K562 (cell line): Measurements from ENCODE around the gene RNF166. TPM values are rescaled to one million over a fixed set of nuclear protein-coding genes. Genes with fewer than 3 reads are reported as not detected.

Source experiments
- ARID4B ChIP-seq: sonication (generic); formaldehyde crosslinking; IDR thresholded peaks from 2 replicates; pipeline ENCODE4 v1.8.0; 2022; ENCODE audit warnings: mild to moderate bottlenecking, missing genetic modification reagents
- CHD1 ChIP-seq: fragments of 200-600 bp; sonication (generic); IDR thresholded peaks from one replicate; pipeline ENCODE4 v1.6.1; 2012; ENCODE audit warnings: mild to moderate bottlenecking, moderate library complexity, low read length, inconsistent platforms
- HNRNPH1 ChIP-seq: fragments of 200-400 bp; formaldehyde crosslinking; optimal IDR thresholded peaks from 2 replicates; pipeline ENCODE3; 2017; ENCODE audit warnings: low read depth, mild to moderate bottlenecking, low read length, moderate library complexity
- ID3 ChIP-seq, 2 experiments: fragments of 250-450 bp in 1 of 2; fragments of 450-650 bp in 1 of 2; sonication (Bioruptor Pico) in 1 of 2; IDR thresholded peaks; 2 replicates each; pipeline versions ENCODE4 v1.6.1 to v1.8.0; 2016 to 2021; ENCODE audit warnings: mild to moderate bottlenecking in 2 of 2, moderate library complexity in 2 of 2, missing compliant biosample characterization in 1 of 2, missing genetic modification characterization in 1 of 2
- KDM5B ChIP-seq: fragments of 200-600 bp; sonication (generic); IDR thresholded peaks from 2 replicates; pipeline ENCODE4 v1.6.1; 2012; ENCODE audit warnings: low read depth, mild to moderate bottlenecking, moderate library complexity, low read length, control low read depth, inconsistent platforms; ENCODE audit not compliant: insufficient replicate concordance
- L3MBTL2 ChIP-seq: fragments of 450-650 bp; IDR thresholded peaks from 2 replicates; pipeline ENCODE4 v1.6.1; 2016; ENCODE audit warnings: mild to moderate bottlenecking, moderate library complexity
- MTA1 ChIP-seq: fragments of 450-650 bp; IDR thresholded peaks from 2 replicates; pipeline ENCODE4 v1.6.1; 2017; ENCODE audit warnings: borderline replicate concordance
- POLR2AphosphoS5 ChIP-seq: IDR thresholded peaks from 2 replicates; pipeline ENCODE4 v1.6.1; 2011; ENCODE audit warnings: mild to moderate bottlenecking, low read depth, low read length, moderate library complexity; ENCODE audit not compliant: control insufficient read depth, insufficient read depth
- RB1 ChIP-seq: fragments of 450-650 bp; IDR thresholded peaks from 2 replicates; pipeline ENCODE4 v1.6.1; 2017; ENCODE audit warnings: low read depth, mild to moderate bottlenecking
- RBFOX2 ChIP-seq: fragments of 200-400 bp; formaldehyde crosslinking; IDR thresholded peaks from 2 replicates; pipeline ENCODE4 v1.6.1; 2017; ENCODE audit warnings: low read depth, mild to moderate bottlenecking, low read length, moderate library complexity
- RHOXF2B ChIP-seq: fragments of 250-450 bp; sonication (Bioruptor Pico); conservative IDR thresholded peaks from 2 replicates; pipeline ENCODE4 v1.5.1; 2021
- SOX6 ChIP-seq: fragments of 450-650 bp; IDR thresholded peaks from 2 replicates; pipeline ENCODE4 v1.6.1; 2014; ENCODE audit warnings: mild to moderate bottlenecking
- YBX1 ChIP-seq: fragments of 450-650 bp; IDR thresholded peaks from 2 replicates; pipeline ENCODE4 v1.7.1; 2016; ENCODE audit warnings: mild to moderate bottlenecking
- YY1 ChIP-seq, 3 experiments: IDR thresholded peaks; 2 replicates each; pipeline ENCODE4 v1.6.1; 2011; ENCODE audit warnings: low read length in 2 of 3, mild to moderate bottlenecking in 2 of 3, moderate library complexity in 2 of 3, borderline replicate concordance in 1 of 3, control low read depth in 1 of 3, low read depth in 1 of 3; ENCODE audit not compliant: insufficient read depth in 3 of 3, insufficient replicate concordance in 2 of 3, control insufficient read depth in 1 of 3, insufficient read length in 1 of 3; ENCODE audit errors: extremely low read depth in 1 of 3
- ZBTB2 ChIP-seq: fragments of 450-650 bp; IDR thresholded peaks from 2 replicates; pipeline ENCODE4 v1.6.1; 2016; ENCODE audit warnings: antibody characterized with exemption
- ZC3H11A ChIP-seq: IDR thresholded peaks from 2 replicates; pipeline ENCODE4 v1.6.1; 2012; ENCODE audit warnings: low read depth, low read length, improper control_type of control experiment
- ZEB2 ChIP-seq: fragments of 450-650 bp; IDR thresholded peaks from 2 replicates; pipeline ENCODE4 v1.6.1; 2016
- ZNF133 ChIP-seq: fragments of 250-450 bp; sonication (Bioruptor Pico); IDR thresholded peaks from 2 replicates; pipeline ENCODE4 v1.4.0; 2020; ENCODE audit warnings: mild to moderate bottlenecking
- ZNF3 ChIP-seq: fragments of 250-450 bp; sonication (Bioruptor Pico); IDR thresholded peaks from 2 replicates; pipeline ENCODE4 v1.5.0; 2021; ENCODE audit warnings: mild to moderate bottlenecking, moderate library complexity
- ZNF511 ChIP-seq: sonication (generic); formaldehyde crosslinking; IDR thresholded peaks from 2 replicates; pipeline ENCODE4 v1.8.0; 2022; ENCODE audit warnings: mild to moderate bottlenecking, missing genetic modification reagents
- polyA plus RNA-seq, 8 experiments: library from polyadenylated mRNA; depleted of rRNA in 4 of 8; stranded (reverse) in 5 of 8; unstranded in 3 of 8; fragments of >200 nt; fragmentation: Nextera tagmentation in 2 of 8; fragmentation: Illumina TruSeq in 1 of 8; extraction: Ambion mirVana in 2 of 8; extraction: Trizol in 1 of 8; gene quantifications; 2 replicates each; pipeline versions ENCODE4 v1.2.1 to v1.2.3, GENCODE V29; 2011 to 2014; ENCODE audit warnings: inconsistent platforms in 1 of 8, missing spikeins in 1 of 8
- total RNA-seq, 7 experiments: library from RNA; depleted of rRNA in 6 of 7; stranded (reverse); fragments of >200 nt in 6 of 7; fragmentation: Illumina TruSeq in 2 of 7; extraction: Trizol in 2 of 7; gene quantifications; 2 replicates each; pipeline versions ENCODE4 v1.2.1 to v1.2.3, GENCODE V29; 2011 to 2021; ENCODE audit warnings: low replicate concordance in 1 of 7

Gene RNF166
- total and polyA plus RNA-seq, 9 of the 15 experiments (the other 6 are each of a cell fraction or from before 2014, with no cell fraction given) = 0.56 to 60.3 (median 19.5) TPM

- TF ChIP-seq YBX1 = no peak
- TF ChIP-seq KDM5B = peak; percentile 63
- TF ChIP-seq RBFOX2 = peak; percentile 70
- no peak for TF ChIP-seq ID3 (CRISPR knock-in tag; IDR thresholded peaks at IDR 0.05)
- 0 out of 2 replicates have a peak, but pooled peaks have one; percentile 22 for TF ChIP-seq ID3 (tag; IDR thresholded peaks at IDR 0.05)
- no peak for TF ChIP-seq ZNF3
- no peak for TF ChIP-seq ZNF133 (CRISPR knock-in tag)
- TF ChIP-seq RB1 = peak; percentile 43; the same call in 1 of the 2 replicates
- no peak for TF ChIP-seq ZC3H11A
- TF ChIP-seq POLR2AphosphoS5 = peak; percentile 62
- peak; percentile 52; the same call in 1 of the 2 replicates for TF ChIP-seq ZBTB2
- TF ChIP-seq RHOXF2B (CRISPR knock-in tag) = no peak
- TF ChIP-seq MTA1 = 0 out of 2 replicates have a peak, but pooled peaks have one; percentile 48
- TF ChIP-seq YY1 (IDR thresholded peaks at IDR 0.05; ENCODE audit: borderline replicate concordance in 1 of 3, control insufficient read depth in 1 of 3, extremely low read depth in 1 of 3, insufficient read depth in 3 of 3, insufficient read length in 1 of 3, insufficient replicate concordance in 2 of 3, low read depth in 1 of 3, low read length in 2 of 3) = no peak
- TF ChIP-seq HNRNPH1 = no peak
- TF ChIP-seq L3MBTL2 = peak; percentile 96
- TF ChIP-seq SOX6 = 0 out of 2 replicates have a peak, but pooled peaks have one; percentile 25
- TF ChIP-seq ARID4B (CRISPR knock-in tag) = 0 out of 2 replicates have a peak, but pooled peaks have one; percentile 46
- peak; percentile 79 for TF ChIP-seq ZEB2
- peak; percentile 19; the same call in 1 of the 2 replicates for TF ChIP-seq ZNF511 (CRISPR knock-in tag)
- peak; percentile 57 for TF ChIP-seq CHD1
Measured at GRCh38 chr16:88686439-88687253, 19.6 kb downstream of the RNF166 start, which contains the start of gene SNAI3 (continued).
